Umbilical cord (tissue), 2 donors: ENCODE results near the gene MX2. TPM values are rescaled to one million over a fixed set of nuclear protein-coding genes. Genes with fewer than 3 reads are reported as not detected.
"Not testable (repeated sequence)": the region's sequence is repeated elsewhere in the genome, so short reads cannot be mapped to it uniquely, and the experiment has no call there.

ENCODE experiments used
- DNase-seq: peaks from one replicate; pipeline ENCODE4 v3.0.0-alpha.2; 2015; ENCODE audit warnings: low spot score
- total RNA-seq: library from RNA; depleted of rRNA; stranded (reverse); fragments of >200 nt; gene quantifications from one replicate; pipeline ENCODE4 v1.2.3, GENCODE V29; 2014; ENCODE audit warnings: low replicate concordance; ENCODE audit not compliant: insufficient read depth

The MX2 gene
- total RNA-seq, 1 donor from 2014 or later, result 14.2 TPM

- no peak for DNase-seq
Observed at GRCh38 chr21:41337515-41337914, 24.3 kb upstream of the MX2 start.

GRCh38 chr21:41338455-41338854, 23.4 kb upstream of the MX2 start:
- no peak for DNase-seq

- no peak for DNase-seq
Observed at GRCh38 chr21:41342035-41342434, 19.8 kb upstream of the MX2 start.

GRCh38 chr21:41344146-41344545, 17.7 kb upstream of the MX2 start:
- DNase-seq, result no peak

GRCh38 chr21:41345356-41345755, 16.5 kb upstream of the MX2 start:
- DNase-seq, result no peak

- DNase-seq, result no peak
Observed at GRCh38 chr21:41345934-41346685, 15.7 kb upstream of the MX2 start.

GRCh38 chr21:41346758-41347157, 15.1 kb upstream of the MX2 start:
- no peak for DNase-seq

- no peak for DNase-seq
Observed at GRCh38 chr21:41348434-41348833, 13.4 kb upstream of the MX2 start.

- DNase-seq, result no peak
Observed at GRCh38 chr21:41349126-41349525, 12.7 kb upstream of the MX2 start.

- no peak for DNase-seq
Observed at GRCh38 chr21:41349619-41350390, 12.0 kb upstream of the MX2 start.

- DNase-seq, result no peak
Observed at GRCh38 chr21:41350436-41351155, 11.2 kb upstream of the MX2 start.

- DNase-seq, result no peak
Observed at GRCh38 chr21:41357546-41357945, 4.3 kb upstream of the MX2 start.

GRCh38 chr21:41358193-41359166, 3.3 kb upstream of the MX2 start:
- no peak for DNase-seq

- no peak for DNase-seq
Observed at GRCh38 chr21:41359286-41359685, 2.5 kb upstream of the MX2 start.

- DNase-seq, result not testable (repeated sequence)
Observed at GRCh38 chr21:41359754-41360071, 2.1 kb upstream of the MX2 start.

- peak; percentile 47 for DNase-seq
Observed at GRCh38 chr21:41360072-41360821, 1.6 kb upstream of the MX2 start.

GRCh38 chr21:41361053-41361785, 608 bp upstream of the MX2 start:
- no peak for DNase-seq

- DNase-seq, result no peak
Observed at GRCh38 chr21:41362605-41363369, 960 bp downstream of the MX2 start.
